ENCODE data around the gene ACRBP. TPM values are rescaled to one million over a fixed set of nuclear protein-coding genes. Genes with fewer than 3 reads are reported as not detected.
"Not testable (repeated sequence)": the region's sequence is repeated elsewhere in the genome, so short reads cannot be mapped to it uniquely, and the experiment has no call there.

Gene ACRBP
- total RNA-seq, 1 experiment from 2014 or later = not detected

DNA sequence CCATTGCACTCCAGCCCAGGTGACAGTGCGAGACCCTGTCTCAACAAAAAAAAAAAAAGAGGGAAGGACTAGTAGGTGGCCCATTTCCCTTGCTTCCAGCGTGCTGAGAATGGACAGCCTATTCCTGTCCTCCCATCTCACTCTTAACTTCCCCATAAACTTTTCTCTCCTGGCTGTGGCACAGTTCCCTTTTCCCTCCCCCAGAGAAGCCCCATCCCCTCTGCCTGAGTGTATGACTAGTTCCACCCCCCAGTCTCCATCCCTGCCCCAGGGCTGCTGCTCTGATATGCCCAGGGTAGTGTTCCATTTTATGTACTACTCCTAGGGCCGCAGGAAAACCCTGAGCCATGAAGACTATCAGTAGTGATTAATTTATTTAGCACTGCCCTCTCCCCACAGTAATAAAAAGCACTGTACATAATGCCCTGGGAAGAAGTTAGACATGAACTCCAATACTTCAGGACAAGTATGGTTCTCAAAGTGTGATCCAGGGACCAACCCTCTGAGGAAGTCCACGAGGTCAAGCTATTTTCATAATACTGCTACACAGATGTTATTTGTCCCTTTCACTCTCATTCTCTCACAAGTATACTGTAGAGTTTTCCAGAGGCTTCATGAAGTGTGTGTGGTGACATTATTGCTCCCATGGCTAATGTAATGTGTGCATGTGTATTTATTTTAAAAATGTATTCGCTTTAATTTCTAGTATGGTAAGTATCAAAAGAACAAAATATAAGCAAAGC is 28.6 kb downstream of the ACRBP start:
- no peak for DNase-seq (ENCODE audit: low read depth)

DNA sequence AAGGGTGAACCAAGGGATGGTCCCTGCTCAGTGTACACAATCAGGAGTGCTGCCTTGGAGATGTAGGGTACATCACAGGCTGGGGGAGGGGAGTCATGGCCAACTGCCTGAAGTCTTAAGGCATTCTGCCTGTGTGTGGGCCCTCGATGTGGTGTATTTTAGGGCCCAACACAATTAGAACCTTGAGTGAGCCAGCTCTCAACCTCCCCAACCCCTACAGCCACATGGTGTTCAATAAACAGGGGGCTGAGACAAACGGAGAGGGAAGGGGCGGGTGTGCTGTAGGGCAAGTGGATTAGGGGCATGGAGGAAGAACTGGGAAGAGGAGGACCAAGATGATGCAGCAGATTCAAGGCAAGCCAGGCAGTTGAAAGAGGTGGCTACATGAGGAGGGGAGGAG is 31.4 kb downstream of the ACRBP start:
- DNase-seq (ENCODE audit: low read depth) = no peak

DNA sequence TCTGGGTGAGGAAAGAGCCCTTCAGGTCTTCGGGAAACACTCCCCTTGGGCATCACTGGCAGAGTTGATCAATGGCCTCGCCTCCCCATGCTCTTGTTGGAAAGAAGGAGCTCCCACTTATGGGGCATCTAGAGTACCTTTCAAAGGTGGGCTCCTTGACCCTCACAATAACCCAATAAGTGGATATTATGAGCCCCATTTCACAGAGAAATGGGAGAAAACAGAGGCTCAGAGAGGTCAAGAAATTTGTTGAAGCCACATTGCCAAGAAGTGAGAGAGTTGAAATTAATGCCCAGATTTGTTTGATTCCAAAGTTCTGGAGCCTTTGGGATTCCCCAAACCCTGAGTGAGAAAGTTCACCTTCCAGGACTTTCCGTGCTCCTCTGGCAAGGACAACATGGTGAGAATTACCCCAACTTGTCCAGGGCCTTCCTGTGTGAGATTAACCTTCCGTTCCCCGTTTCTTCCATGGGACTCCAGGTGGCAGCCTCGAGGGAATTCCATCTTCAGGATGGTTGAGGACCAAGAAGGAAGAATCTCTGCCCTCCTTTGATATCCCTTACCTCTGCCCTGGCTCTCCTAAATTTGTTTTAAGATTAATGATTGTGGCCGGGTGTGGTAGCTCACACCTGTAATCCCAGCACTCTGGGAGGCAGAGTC is 32.6 kb downstream of the ACRBP start:
- DNase-seq (ENCODE audit: low read depth) = no peak

DNA sequence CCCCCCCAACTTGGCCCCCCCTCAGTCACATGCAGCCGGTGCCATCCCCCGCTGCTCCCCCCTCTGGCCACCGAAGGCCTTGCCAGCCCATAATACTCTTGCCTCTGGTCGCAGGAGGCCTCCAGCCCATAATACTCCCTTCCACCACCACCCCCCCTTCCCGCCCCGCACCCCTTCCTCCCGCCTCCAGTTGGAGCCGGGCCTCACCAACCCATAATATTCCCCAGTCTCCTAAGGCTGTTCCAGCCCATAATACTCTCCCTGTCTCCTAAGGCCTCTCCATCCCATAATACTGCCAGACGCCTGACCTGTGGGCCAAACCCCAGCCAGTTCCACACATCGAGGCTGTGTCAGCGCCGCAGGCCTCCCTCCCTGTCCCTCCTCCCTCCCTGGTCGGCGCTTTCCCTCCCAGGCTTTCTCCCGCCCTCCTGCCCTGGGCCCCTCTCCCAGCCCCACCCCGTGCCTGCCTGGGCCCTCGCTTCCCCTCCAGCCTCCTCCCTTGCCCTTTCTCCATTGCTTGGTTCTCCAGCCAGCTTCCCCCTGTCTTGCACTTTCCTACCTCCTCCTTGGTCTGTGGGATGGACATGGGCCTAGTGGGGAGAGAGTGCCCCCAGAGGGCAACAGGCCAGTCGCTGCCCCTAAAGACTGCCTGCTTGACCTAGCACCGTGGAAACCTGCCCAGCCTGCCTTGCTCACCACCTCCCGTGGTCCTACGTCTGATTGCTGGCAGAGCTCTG is 33.3 kb downstream of the ACRBP start:
- peak; percentile 96 for DNase-seq (ENCODE audit: low read depth)

DNA sequence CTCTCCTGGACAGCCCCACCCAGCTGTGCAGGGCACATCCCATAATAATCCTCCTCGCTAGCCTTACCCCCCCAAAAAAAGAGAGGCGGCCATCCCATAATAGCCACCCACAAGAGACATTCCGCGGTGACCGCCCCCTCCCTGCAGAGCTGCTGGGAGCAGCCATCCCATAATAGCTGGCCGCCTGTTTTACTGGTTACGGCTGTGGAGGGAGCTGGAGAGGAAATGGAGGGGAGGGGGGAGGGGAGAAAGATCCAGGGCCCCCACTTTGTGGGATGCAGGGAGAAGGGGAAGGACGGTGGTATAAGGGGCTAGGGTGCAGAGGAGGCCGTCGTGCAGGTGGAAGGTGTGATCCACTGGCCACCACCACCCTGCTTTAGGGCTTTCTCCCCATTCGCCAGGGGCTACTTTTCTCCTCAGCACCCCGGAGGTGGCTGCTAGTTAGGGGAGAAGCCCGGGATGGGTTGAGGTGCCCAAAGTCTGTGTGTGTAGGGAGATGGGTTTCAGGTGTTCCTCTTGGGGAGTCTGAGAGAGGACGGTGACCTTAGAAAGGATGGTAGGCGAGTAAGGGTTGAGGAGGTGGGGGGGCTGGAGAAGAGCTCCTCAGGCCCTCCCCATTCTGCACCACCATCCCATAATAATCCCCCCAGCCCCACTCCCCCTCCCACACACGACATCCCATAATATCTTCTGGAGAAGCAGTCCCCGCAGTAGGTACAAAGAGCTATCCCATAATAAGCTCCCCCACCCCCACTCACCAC is 34.0 kb downstream of the ACRBP start:
- peak; percentile 88 for DNase-seq (ENCODE audit: low read depth)

DNA sequence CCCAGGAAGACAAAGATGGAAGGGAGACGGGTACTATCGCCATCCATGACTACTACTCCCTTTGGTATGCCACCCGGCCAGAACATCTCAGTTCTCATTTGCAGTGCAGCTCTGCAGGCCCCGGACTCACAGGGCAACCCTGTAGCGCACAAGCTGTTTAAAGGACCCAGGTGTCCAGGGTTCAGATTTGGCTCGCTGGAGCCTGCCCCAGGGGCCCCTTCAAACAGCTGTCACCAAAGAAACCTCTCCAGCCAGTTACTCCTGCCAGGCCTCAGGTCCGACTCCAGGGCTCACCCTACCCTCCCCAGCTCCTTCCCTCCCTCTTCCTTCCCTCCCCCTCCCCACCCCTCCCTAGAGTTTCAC is 34.6 kb downstream of the ACRBP start:
- DNase-seq (ENCODE audit: low read depth) = no peak

DNA sequence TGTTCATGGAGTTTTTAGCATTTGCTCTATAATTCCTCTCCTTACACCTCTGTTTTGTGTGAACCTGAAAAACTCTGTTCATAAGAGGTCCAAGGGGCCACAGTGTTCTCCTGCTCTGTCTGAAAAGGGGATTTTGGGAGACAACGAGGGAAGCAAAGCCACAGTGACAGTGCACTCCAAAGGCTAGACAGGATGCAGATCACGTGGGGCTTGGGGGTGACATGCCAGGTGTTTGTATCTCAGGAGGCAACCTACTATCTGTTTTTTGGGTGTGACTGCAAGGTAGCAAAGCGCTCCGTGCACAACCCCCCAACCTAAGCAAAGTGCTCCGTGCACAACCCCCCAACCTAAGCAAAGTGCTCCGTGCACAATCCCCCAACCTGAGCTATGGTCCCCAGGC is 35.0 kb downstream of the ACRBP start:
- DNase-seq (ENCODE audit: low read depth) = no peak

DNA sequence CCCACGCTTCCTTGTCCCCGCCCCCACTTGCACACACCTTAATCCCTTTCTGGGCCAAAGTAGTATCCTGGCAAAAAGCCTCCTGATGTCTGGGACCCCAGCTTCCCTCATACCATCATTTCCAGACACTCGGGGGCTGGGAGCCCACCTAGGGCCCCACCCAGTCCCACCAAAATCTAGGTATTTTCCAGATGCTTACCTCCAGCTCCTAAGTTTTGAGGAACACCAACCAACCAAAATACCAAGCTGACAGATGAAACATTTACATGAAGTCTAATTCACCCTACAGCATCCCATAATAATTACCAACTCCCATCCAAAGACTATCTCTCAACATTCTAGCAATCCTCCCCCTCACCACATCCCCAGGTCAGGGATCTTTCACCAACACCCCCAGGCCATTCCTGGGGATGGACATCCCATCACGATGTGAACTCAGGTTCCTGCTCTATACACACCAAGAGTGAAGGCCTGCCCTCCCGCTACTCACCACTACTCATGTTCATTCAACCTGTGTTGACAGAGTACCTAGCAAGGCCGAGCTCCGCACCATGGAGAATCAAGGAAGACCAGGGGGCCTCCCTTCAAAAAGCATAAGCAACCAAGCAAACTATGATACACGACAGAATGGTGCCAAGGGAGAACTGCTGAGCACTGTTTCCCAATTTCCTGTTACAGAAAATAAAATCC is 38.5 kb downstream of the ACRBP start:
- no peak for DNase-seq (ENCODE audit: low read depth)

DNA sequence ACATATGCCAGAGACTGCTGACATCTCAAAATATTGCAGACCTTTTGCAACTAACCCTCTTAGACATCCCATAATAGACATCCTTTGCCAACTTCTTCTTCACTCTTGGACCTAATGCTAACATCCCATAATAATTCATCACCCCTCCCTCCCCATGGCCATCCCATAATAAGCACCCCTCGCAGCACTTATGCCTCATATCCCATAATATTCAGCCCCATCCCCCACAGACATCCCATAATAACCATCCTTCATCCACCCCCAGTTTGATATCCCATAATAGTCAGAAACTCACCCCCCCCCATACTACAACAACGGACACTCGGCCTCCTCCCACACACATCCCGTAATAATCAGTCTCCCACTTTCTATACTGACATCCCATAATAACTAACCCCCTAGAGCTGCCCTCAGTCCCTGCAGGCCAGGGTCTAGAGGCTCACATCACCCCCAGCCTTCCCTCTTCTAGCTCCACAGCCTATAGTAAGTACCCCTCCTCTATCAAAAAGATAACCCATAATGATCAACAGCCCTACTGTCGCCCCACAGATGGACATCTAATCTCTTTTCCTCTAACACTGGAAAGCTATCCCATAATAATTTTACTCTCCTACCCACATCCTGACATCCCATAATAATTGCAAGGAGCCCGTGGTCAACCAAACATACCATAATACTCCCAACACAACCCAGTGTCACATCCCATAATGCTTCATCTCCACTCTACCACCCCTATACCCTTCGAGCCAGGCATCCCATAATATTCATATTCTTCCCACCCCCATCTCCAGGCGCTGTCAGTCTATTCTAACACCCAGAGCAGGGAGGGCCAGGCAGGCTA is 39.3 kb downstream of the ACRBP start:
- peak; percentile 90 for DNase-seq (ENCODE audit: low read depth)

DNA sequence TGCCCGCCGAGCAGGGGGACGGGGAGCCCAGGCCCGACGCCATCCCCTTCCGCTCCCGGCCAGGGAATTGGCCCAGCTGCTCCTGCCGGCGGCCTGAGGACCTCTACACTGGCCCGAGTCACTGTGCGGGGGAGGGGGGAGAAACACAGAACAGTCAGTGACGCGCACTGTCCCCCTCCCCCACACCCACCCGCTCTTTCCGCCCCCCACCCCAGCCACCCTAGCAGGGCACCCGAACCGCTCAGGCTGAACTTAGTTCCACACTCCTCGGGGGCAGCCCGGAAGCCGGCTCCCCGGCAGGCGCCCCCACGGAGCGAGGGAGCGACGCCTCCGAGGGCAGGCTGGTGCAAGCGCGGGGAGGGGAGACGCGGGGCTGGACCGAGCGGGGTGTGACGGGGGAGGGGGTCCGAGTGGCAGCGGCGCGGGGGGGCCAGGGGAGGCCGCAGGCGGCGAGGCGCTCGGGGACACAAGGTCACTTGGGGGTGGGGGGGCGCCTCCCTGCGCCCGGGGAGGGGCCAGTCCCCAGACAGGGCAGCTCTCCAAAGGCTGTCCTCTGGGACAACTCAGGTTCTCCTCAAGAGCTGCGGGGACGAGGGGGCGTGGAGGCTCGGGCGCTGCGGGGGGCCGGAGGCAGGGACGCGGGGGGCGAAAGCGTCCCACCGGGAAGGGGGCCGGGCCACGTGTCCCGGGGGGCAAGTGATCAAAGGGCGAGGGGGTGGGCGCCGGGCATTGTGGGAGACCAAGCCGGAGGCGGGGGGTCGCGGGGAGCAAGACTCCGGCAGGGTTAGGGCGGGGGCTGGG is 40.7 kb downstream of the ACRBP start:
- DNase-seq (ENCODE audit: low read depth) = no peak

DNA sequence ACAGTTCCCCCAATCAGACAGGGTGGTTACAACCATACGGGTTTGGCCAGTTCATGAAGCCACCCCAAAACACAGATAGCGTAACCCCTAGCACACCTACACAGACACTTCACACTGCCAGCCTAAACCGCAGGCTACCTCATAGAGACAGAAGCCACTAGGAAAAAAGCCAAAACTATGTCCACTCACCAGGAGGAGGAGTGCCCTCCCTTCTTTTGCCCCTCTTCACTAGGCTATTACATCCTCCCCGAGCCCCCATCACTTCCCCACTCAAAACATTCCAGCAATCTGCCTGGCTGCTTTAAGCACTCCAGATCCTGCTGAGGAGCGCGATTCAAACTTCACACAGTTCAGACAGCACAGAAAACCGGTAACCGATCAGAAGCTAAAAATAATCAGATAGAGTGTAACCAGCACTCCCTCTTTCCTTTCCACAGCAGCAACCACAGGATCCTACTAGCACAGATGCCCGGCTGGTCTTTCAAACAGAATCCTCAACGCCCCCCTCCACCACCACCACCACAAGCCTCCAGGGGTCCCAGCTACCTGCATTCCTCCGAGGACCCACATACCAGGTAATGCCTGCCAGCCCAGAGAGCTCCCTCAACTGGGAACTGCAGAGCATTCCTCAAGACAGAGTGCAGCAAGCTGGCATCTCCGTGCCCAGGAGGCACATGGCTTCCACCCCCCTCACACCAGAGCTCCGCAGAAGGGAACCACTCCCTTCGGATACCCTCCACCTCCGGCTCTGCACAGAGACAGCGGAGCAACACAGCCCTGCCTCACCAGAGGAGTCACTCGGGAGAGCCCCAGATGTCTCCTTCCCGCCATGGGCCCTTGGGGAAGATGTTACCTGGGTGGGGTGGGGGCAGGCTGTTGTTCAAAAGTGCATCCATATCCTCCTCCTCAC is 41.6 kb downstream of the ACRBP start:
- peak; percentile 32 for DNase-seq (ENCODE audit: low read depth)

DNA sequence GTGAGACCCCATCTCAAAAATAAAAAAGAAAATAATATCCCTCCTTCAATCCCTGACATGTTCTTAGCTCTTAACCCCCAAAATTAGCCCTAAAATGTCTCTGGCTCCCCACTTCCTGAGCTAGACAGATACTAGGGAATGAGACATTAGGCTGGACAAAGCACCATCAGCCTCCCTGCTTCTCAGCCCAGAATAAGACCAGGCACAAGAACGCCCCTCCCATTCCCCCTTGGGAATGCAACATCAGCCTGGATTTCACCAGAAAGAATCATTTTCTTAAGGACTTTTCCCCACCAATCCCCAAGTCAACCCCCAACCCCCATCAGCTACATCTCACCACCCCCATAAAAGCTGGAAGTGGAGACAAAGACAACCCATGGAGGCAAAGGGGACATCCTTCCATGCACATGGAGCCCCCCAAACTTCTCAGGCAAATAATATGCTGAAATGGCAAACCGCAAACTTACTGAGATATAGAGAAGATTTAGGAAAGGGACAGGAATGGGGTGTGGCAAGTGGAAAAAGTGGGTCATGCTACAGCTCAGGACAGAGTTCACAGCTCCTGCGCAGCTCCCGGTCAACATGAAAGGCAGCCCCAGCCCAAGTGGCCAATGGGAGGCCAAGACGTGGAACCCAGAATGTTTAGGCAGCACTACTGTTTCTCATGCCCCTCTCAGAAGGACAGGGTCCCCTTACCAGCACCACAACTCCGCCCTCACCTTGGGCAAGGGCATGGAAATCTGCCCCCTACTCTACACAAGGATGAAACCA is 42.8 kb downstream of the ACRBP start:
- DNase-seq (ENCODE audit: low read depth) = no peak

DNA sequence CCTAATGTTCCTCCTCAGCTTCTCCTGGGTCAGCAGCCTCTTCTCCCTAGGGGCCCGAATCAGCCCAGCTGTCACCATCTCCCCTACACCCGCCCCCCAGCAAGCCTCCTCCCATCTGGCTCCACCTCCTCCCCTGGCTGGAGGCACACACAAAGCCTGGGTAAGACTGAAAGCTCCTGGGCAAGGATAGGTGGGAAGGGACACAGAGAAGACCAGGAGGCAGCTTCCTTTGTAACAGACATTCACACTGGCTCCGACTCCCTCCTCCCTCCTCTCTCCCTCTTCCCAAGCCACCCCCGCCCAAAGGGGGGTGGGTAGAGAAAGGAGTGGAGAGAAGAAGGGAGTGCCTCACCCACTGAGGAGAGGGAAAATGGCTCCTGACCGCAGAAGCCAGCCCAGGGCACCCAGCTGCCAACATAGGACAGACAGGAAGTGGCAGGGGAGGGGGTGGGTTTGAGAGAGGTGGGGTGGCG is 44.1 kb downstream of the ACRBP start:
- peak; percentile 61 for DNase-seq (ENCODE audit: low read depth)

DNA sequence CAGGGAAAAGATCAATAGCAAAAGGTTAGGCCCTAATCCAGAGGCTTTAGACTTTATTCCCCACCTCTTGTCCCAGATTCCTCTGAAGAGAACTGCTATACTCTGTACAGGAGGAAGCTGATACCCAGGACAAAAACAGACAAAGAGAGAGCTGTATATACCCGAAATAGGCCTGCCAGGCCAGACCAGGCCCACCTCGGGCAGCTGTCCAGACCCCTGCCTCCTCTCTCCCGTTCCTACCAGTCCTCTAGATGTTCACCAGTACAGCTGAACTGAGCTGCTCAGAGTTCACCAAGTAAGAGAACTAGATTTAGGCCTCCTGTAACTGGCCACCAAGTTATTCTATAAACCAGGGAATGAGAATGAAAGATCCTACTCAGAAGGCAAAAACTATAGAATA is 44.7 kb downstream of the ACRBP start:
- DNase-seq (ENCODE audit: low read depth) = no peak

DNA sequence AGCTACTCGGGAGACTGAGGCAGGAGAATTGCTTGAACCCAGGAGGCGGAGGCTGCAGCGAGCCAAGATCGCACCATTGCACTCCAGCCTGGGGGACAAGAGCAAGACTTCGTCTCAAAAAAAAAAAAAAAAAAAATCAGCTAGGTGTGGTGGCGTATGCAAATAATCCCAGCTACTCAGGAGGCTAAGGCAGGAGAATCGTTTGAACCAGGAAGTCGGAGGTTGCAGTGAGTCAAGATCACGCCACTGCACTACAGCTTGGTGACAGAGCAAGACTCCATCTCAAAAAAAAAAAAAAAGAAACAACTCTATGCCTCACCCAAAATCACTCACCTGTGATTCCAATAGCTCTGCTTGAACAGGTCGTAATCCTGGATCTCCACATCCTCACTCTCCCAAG is 51.6 kb downstream of the ACRBP start:
- not testable (repeated sequence) for DNase-seq (ENCODE audit: low read depth)

DNA sequence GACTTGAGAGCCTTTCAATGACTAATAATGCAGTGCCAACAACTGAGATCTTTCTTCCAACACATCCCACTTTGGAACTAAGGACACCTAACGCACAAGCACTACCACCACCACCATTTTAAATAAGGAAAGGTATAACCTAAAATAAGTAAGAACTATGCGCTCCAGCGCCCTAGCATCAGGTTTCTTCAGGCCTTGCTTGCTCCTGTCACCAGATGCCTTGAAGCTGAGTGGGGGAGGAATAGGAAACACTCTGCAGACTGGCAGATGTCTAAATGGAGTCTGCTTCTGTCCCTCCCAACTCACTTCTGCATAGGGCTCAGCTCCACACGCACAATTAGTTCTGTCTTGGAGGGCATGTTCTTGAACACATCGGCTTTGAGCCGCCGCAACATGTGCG is 55.1 kb downstream of the ACRBP start:
- no peak for DNase-seq (ENCODE audit: low read depth)

Measured in HT1080 (cell line).